ENCODE measurements around the gene COMMD1. TPM values are rescaled to one million over a fixed set of nuclear protein-coding genes. Genes with fewer than 3 reads are reported as not detected.

Gene COMMD1
- total RNA-seq, 1 experiment from 2014 or later: 41.4 TPM

DNA sequence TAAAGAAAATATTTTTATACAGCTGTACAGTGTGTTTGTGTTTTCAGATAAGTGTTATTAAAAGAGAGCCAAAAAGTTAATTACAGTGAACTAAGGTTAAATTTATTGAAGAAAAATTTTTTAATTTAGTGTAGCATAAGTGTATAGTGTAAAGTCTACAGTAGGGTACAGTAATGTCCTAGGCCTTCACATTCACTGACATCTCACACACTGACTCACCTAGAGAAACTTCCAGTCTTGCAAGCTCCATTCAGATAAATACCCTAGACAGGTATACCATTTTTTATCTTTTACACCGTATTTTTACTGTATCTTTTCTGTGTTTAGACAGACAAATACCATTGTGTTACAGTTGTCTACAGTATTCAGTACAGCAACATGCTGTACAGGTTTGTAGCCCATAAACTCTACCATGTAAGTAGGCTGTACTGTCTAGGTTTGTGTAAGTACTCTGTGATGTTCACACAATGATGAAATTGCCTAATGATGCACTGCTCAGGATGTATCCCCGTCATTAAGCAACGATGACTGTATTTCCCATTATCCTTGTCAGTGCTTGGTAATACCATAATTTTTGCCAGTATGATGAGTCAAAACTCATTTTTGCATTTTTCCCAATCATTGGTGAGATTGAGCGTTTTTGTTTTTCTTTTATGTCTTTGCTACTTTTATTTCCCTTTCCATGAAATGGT is 242.3 kb downstream of the COMMD1 start:
- ChIA-PET CTCF (no interaction called here), POLR2A (ENCODE audit: low non-redundant PET) (no interaction called here)
- TF ChIP-seq, protein P1, sequence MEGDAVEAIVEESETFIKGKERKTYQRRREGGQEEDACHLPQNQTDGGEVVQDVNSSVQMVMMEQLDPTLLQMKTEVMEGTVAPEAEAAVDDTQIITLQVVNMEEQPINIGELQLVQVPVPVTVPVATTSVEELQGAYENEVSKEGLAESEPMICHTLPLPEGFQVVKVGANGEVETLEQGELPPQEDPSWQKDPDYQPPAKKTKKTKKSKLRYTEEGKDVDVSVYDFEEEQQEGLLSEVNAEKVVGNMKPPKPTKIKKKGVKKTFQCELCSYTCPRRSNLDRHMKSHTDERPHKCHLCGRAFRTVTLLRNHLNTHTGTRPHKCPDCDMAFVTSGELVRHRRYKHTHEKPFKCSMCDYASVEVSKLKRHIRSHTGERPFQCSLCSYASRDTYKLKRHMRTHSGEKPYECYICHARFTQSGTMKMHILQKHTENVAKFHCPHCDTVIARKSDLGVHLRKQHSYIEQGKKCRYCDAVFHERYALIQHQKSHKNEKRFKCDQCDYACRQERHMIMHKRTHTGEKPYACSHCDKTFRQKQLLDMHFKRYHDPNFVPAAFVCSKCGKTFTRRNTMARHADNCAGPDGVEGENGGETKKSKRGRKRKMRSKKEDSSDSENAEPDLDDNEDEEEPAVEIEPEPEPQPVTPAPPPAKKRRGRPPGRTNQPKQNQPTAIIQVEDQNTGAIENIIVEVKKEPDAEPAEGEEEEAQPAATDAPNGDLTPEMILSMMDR (conservative IDR thresholded peaks at IDR 0.05; ENCODE audit: low read depth, low read length): no peak
- no peak for TF ChIP-seq EZH2 (IDR thresholded peaks at IDR 0.05; ENCODE audit: borderline replicate concordance, low read depth, low read length, poor library complexity, severe bottlenecking)
- no peaks in the 10 kb centered on the region for H3K36me3 ChIP-seq (ENCODE audit: insufficient read depth, low read length, poor library complexity, severe bottlenecking)
- H3K4me1 ChIP-seq (ENCODE audit: insufficient read depth, low read length, poor library complexity, severe bottlenecking): no peaks in the 10 kb centered on the region
- H3K27ac ChIP-seq (ENCODE audit: low read depth, low read length, poor library complexity, severe bottlenecking): no peak overlapping the region
- H3K4me3 ChIP-seq (ENCODE audit: low read depth, low read length, poor library complexity, severe bottlenecking): no peak overlapping the region
- BruUV-seq (replicated peaks): no TSS peak
- intact Hi-C loops (cut with micrococcal nuclease; ENCODE audit: unreplicated experiment): no loop called here
- no peak for DNase-seq (ENCODE audit: low spot score)
- no peaks in the 10 kb centered on the region for H3K27me3 ChIP-seq (replicated peaks; ENCODE audit: insufficient read depth, low read depth, low read length, poor library complexity)
- H3K9me3 ChIP-seq (ENCODE audit: low read depth, low read length, poor library complexity, severe bottlenecking): no peaks in the 10 kb centered on the region

DNA sequence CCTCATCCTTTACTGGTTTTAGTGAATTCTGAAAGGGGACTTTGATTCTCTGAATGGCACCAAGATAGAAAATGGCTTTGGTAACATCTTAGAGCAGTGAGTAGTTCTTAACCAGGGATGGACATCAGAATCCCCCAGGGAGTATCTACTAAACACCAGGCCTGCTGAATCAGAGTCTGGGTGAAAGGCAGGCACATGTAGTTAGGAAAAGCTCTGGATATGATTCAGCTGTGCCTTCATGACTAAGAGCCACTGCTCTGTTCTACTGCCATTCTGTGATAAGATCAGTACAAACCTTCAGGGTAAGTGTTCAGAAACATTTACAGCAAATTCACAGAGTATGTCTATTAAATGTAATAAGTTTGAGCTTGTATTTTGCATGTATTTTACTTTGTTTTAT is 244.2 kb downstream of the COMMD1 start:
- ChIA-PET CTCF (no interaction called here), POLR2A (ENCODE audit: low non-redundant PET) (no interaction called here)
- no TSS peak for BruUV-seq (replicated peaks)
- Histone ChIP-seq H3K27ac (ENCODE audit: low read depth, low read length, poor library complexity, severe bottlenecking) (no peak overlapping the region), H3K4me3 (ENCODE audit: low read depth, low read length, poor library complexity, severe bottlenecking) (no peak overlapping the region), H3K27me3 (replicated peaks; ENCODE audit: insufficient read depth, low read depth, low read length, poor library complexity) (no peaks in the 10 kb centered on the region), H3K9me3 (ENCODE audit: low read depth, low read length, poor library complexity, severe bottlenecking) (no peaks in the 10 kb centered on the region), H3K4me1 (ENCODE audit: insufficient read depth, low read length, poor library complexity, severe bottlenecking) (no peaks in the 10 kb centered on the region), H3K36me3 (ENCODE audit: insufficient read depth, low read length, poor library complexity, severe bottlenecking) (no peaks in the 10 kb centered on the region)
- TF ChIP-seq, protein P1 (conservative IDR thresholded peaks at IDR 0.05; ENCODE audit: low read depth, low read length): no peak
- no peak for TF ChIP-seq EZH2 (IDR thresholded peaks at IDR 0.05; ENCODE audit: borderline replicate concordance, low read depth, low read length, poor library complexity, severe bottlenecking)
- intact Hi-C loops (cut with micrococcal nuclease; ENCODE audit: unreplicated experiment): no loop called here
- peak; percentile 32 for DNase-seq (ENCODE audit: low spot score)

DNA sequence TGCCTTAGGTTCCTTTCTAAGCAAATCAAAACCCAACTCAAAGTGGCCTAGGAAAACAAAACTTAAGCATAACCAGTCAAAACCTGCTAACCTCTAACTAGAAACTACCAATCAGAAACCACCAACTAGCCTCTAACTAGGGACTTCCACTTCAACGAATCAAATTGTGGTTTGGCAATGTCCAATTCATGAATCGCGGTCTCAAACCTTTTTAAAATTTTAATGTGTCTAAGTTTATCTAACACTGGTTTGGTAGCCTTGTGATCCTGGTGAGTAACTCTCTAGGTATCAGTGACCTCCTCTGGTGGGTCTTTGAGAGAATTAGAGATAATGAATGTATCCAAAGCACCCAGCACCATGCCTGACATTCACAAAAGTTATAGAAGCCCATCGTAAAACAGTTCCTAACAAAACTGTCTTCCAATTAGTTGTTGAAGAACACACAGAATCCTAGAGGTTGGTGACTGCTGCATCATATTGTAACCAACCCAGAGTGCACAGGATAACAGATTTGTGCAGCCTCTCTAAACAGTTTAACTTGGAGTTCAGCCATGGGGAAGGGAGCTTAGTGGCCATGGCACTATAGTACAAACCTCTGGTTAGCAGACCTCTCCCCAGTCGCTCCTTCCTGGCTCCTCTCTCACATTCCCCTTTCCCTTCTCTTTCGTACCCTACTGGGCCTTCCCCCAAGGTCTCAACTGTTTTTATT is 245.3 kb downstream of the COMMD1 start:
- Histone ChIP-seq H3K36me3 (ENCODE audit: insufficient read depth, low read length, poor library complexity, severe bottlenecking) (no peaks in the 10 kb centered on the region), H3K27me3 (replicated peaks; ENCODE audit: insufficient read depth, low read depth, low read length, poor library complexity) (no peaks in the 10 kb centered on the region), H3K27ac (ENCODE audit: low read depth, low read length, poor library complexity, severe bottlenecking) (no peak overlapping the region), H3K4me3 (ENCODE audit: low read depth, low read length, poor library complexity, severe bottlenecking) (no peak overlapping the region), H3K9me3 (ENCODE audit: low read depth, low read length, poor library complexity, severe bottlenecking) (no peaks in the 10 kb centered on the region), H3K4me1 (ENCODE audit: insufficient read depth, low read length, poor library complexity, severe bottlenecking) (no peaks in the 10 kb centered on the region)
- BruUV-seq (replicated peaks): no TSS peak
- intact Hi-C loops (cut with micrococcal nuclease; ENCODE audit: unreplicated experiment): no loop called here
- ChIA-PET CTCF (no interaction called here), POLR2A (ENCODE audit: low non-redundant PET) (interaction anchor here (0.5 kb wide), 1 partner anchor 192 kb away, joined by 3 read pairs; no protein-coding TSS in a partner anchor)
- DNase-seq (ENCODE audit: low spot score): no peak
- TF ChIP-seq EZH2 (IDR thresholded peaks at IDR 0.05; ENCODE audit: borderline replicate concordance, low read depth, low read length, poor library complexity, severe bottlenecking): no peak
- TF ChIP-seq, protein P1 (conservative IDR thresholded peaks at IDR 0.05; ENCODE audit: low read depth, low read length): no peak

Data from A673 (cell line).